ENCODE data around the gene FERMT2.

- TF ChIP-seq CTCF (IDR thresholded peaks at IDR 0.05) (no peak), POLR2A (IDR thresholded peaks at IDR 0.05) (no peak), POLR2AphosphoS5 (IDR thresholded peaks at IDR 0.05) (no peak)
Measured at GRCh38 chr14:52834440-52834842, 116.4 kb downstream of the FERMT2 start.
